OCI-LY3 (cell line): Measurements from ENCODE around the gene ARPC5L.

Source experiments
- CTCF ChIP-seq: fragments of 200-600, 300-600 bp; sonication (generic); IDR thresholded peaks from 2 replicates; pipeline ENCODE4 v1.5.1; 2014; ENCODE audit warnings: antibody characterized with exemption, low read length, low read depth
- EZH2phosphoT487 ChIP-seq: fragments of 200-600 bp; shearing (Covaris generic); IDR thresholded peaks from 2 replicates; pipeline ENCODE4 v1.6.1; 2018; ENCODE audit warnings: antibody characterized with exemption, mixed run types, low read depth

GRCh38 chr9:124830593-124830992, 31.3 kb upstream of the ARPC5L start:
- TF ChIP-seq CTCF (no peak), EZH2phosphoT487 (no peak)
